HS-27A (cell line): Measurements from ENCODE around the gene MTG1.

Experiments
- DNase-seq: peaks from one replicate; pipeline ENCODE4 v3.0.0-alpha.2; 2012; ENCODE audit warnings: low read depth, missing footprints

The MTG1 gene

GRCh38 chr10:133394064-133394663 is at the start of gene MTG1:
Gene MTG1 (plus strand): TSS chr10:133394157. CDS start chr10:133394221, 64 bp downstream.
- peak; percentile 46 for DNase-seq

GRCh38 chr10:133344236-133344635 is 49.7 kb upstream of the MTG1 start:
- no peak for DNase-seq

DNA sequence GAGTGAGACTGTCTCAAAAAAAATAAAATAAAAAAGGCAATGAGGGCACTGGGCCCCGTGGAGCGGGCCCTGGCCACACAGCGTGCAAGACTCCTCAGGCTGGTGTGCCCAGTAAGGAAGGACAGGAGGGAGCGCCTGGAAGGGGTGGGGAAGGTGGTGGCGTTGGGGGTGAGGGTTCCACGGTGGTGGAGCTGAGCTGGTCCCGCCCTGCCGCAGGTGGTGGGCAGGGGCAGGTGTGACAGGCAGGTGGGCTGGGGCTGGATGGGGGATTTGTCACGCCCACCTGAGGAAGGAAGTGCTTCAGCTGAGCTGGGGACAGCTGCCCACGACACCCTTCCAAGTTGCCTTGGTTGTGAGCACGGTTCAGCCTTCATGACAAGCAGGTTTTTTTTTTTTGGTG is 47.5 kb upstream of the MTG1 start:
- no peak for DNase-seq

DNA sequence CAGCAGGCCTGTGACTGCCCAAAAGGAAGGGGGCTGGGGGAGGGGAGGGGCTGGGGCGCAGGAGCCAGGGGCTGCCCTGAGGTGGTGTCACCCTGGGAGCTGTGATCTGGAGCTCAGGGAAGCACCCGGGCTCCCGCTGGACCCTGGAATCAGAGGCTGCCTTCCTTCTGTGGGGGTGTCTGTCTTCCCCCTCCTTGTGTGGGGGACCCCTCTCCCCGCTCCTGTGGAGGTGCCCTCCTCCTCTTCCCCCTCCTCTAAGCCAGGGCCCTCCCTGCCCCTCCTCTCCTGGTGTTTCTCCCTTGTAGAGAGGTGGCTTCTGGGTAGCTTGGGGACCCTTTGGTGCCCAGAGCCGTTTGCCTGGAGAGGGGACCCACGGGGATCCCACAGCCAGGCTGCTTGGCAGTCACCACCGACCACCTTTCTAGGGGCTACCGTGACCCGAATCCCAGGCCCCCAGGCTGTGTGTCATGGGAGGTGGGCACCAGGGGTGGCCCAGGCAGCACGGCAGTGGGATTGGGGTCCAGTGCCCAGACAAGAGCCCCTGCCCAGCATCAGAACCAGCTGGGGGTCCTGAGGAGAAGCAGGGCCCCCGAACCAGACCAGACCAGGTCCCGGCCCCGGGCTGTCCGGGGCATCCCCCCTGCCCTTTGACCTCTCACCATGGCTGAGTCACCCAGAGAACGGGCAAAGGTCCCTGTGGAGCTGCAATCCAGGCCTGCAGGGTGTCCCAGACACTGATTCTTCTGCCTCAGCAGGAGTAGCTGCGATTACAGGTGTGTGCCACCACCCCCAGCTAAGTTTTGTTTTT is 46.0 kb upstream of the MTG1 start:
- DNase-seq = no peak

DNA sequence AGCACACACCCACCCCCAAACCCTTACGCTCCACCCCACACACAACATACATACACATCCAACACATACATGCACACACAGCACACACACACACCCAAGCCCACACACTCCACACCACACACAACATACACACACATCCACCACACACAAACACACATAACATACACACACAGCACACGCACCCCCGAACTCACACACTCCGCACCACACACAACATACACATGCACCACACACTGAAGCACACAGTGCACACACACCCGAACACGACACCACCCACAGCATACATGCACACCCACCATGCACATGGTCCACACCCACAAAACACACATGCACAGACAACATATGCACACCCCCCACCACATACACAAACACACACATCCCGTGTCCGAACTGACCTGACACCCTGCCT is 44.8 kb upstream of the MTG1 start:
- DNase-seq = no peak

DNA sequence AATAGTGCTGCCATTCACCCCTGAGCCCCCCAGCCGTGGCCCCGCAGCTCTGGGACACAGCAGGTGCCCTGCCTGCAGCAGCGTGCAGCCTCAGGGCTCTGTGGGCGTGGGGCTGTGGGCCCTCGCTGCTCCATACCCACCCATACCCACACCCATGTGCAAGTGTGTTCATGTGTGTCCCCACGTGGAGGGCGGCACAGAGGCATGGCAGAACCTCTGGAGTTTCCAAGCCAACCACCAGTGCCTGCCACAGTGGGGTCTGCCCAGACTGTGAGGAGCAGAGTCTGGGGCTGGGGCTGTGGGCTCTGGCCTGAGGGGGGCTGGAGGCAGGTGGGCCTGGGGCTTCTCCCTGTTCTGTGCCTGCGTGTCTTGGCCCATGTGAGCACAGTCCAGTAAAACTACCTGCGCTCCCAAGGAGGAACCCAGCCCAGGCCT is 44.4 kb upstream of the MTG1 start:
- no peak for DNase-seq

- DNase-seq = no peak
Measured at GRCh38 chr10:133350283-133350949, 43.5 kb upstream of the MTG1 start.

DNA sequence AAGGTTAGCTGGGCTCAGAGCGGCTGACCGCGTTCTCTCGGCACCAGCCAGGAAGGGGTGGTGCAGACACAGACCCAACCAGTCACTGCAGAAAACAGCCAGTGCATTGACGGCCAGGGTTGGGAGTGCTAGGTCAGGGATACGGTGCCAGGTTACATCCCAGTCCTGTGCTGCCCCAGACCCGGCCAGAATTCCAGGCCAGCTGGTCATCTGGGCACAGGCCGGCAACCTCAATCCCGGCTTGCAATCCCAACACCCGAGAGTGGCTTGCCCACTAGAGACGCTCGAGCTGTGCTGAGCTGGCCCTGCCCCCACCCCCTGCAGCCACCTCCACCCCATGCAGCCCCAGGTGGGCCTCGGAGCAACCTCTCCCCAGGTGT is 43.0 kb upstream of the MTG1 start:
- DNase-seq = no peak

GRCh38 chr10:133351408-133352318 is 42.3 kb upstream of the MTG1 start:
- DNase-seq = no peak

DNA sequence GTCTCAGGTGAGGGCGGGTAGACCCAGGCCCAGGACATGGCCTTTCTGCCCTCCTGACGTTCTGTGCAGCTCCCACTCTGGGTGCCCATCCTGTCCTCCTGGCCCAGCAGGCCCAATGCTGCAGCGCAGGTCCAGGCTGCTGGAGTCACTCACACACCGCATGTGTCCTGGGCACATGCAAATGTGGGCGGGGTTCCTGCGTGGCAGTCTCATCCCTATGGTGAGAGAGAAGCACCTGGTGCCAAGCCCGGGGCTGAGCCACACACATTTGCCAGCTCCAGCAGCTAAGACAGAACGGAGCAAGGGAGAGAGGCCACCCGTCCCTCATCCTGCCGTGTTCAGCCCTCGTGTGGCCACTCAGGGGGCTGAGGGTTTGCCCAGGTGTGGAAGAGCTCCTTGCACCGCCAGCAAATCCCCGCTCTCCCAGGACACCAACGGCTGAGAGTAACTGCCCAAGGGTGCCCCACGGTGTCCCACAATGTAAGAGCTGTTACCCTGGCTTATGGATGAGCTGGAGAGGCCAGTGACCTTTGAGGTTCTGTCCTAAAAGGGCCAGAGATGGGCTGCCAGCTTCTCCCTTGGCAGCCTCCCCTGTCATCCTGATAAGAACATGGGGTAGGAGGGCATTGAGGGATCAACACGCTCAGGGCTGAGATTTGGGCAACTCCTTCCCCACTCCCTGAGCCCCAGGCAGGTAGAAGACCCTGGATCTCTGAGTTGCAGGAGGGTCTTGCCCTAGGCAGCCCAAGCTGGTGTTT is 40.6 kb upstream of the MTG1 start:
- no peak for DNase-seq

- DNase-seq = no peak
Measured at GRCh38 chr10:133353988-133354605, 39.9 kb upstream of the MTG1 start.

DNA sequence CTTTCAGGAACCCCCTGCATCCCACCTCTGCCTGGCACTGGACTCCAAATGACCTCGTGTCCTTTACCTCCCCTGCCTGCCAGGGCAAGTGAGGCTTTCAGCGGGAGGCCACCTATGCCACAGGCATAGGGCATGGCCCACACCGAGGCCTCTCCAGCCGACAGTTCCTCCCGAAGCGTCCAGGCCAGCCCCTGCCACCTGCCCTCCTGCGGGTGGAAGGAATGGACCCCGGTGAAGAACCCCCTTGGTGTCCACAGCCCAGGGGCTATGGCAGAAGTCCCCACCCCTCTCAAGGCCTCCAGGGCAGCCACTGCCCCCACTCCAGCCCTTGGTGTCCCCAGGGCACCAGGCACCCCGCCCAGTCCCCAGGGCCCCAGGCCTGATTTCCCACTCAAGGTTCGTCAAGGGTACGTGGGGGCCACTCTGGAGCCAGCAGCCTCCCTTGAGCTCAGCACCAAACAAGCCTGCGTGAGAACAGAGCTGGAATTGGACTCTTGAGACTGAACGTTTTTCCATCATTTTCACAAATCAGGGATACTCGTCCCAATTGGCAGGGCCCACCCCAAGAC is 39.2 kb upstream of the MTG1 start:
- no peak for DNase-seq

DNA sequence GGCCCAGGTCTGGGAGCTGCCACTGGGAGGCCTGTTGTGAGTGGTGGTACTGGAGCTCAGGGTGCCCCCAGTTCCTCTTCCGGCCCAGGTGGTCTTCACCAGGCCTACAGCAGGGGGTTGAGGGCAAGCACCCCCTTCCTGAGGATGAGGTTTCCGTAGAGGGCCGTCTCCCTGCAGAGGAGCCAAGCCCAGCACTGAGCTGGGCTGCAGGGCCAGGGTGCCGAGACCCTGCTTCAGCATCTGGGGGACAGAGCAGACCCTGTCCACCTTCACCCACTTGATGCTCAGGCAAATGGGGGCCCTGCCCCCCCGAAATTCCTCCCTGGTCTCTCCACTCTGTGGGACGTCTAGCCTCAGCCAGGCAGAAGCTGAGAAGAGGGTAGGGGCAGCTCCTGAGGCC is 38.7 kb upstream of the MTG1 start:
- no peak for DNase-seq

DNA sequence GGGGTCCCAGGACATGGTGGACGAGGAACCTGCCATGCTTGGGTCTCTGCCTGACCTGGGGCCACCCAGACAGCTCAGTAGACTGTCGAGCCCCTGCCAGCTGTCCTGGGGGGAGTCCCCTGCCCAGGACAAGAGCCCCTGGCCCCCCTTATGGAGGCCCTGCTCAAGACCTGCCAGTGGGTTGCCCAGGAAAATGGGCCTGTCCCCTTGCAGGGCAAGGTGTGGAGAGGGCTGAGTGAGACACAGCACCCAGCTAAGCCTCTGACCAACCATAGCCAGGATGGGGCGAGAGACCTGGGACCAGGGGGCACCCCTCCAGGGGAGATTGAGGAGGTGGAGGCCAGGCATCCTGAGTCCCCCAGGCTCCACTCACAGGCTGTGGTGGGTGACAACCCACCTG is 38.0 kb upstream of the MTG1 start:
- no peak for DNase-seq

GRCh38 chr10:133356549-133357284 is 37.2 kb upstream of the MTG1 start:
- no peak for DNase-seq

DNA sequence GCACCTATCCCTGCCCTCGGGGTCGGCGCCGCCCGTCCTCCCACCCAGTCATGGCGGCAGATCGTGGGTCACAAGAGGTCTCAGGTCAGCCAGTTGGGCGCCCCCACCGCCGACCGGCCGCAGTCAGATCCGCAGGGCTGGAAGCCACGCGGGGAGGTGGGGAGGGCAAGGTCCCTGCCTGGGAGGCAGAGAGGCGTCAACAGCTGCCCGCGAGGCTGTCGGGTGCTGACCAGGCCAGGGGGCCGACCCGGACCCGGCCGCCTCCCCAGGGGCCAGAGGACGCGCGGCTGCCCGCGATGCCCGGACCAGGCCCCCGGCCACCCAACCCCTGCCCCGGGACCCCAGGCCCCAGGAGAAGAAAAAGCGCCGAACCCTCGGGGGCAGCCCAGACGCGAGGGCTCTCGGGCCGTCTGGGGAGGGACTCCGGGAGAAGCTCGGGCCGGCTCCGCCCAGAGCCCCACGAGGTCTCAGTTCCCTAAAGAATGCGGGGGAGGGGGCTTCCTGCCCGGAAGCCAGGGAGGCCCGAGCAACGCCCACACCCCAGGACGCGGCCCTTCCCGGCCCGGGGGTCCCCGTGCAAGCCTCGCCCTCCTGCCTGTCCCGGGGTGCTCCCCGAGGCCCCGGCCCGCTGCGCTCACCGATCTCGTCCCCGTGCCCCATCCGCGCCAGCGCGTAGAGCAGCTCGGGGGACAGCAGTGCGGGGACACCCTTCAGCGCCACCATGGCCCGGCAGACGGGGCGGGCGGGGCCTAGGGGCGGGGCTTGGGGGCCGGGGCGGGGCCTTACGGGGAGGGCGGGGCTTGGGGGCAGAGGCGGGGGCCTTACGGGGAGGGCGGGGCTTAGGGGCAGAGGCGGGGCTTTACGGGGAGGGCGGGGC is 36.4 kb upstream of the MTG1 start, which contains the start of gene FUOM:
Gene FUOM, minus strand, starts transcription at position 735 of the 877 bp plus-strand sequence. Its CDS starts 12 bp downstream, at position 723.
- no peak for DNase-seq

- DNase-seq = no peak
Measured at GRCh38 chr10:133358162-133358924, 35.6 kb upstream of the MTG1 start.

GRCh38 chr10:133358925-133359310 is 35.0 kb upstream of the MTG1 start:
- DNase-seq = no peak
